Heart right ventricle (tissue), 16 donors: ENCODE results near the gene ZNF502. TPM values are rescaled to one million over a fixed set of nuclear protein-coding genes. Genes with fewer than 3 reads are reported as not detected.

Experiments used
- ATAC-seq, 8 donors: fragments of 200-7000 bp; cut with Tn5 transposase; one replicate each; pipeline ENCODE4 v1.9.1; 2020; ENCODE audit warnings: mild to moderate bottlenecking in 8 of 8, moderate library complexity in 8 of 8, moderate number of reproducible peaks in 1 of 8
- DNase-seq, 2 donors: peaks; one replicate each; pipeline ENCODE4 v3.0.0-alpha.2; 2020
- H3K27ac ChIP-seq, 10 donors: fragments of 200-600 bp; sonication (generic) in 2 of 10; one replicate each; pipeline versions ENCODE4 v1.5.0 to v1.8.0; 2020 to 2022; ENCODE audit warnings: mild to moderate bottlenecking in 3 of 10
- H3K27me3 ChIP-seq, 7 donors: fragments of 200-600 bp; one replicate each; pipeline ENCODE4 v1.8.0; 2021 to 2022; ENCODE audit warnings: mild to moderate bottlenecking in 2 of 7
- H3K36me3 ChIP-seq, 9 donors: fragments of 200-600 bp; sonication (generic) in 1 of 9; one replicate each; pipeline versions ENCODE4 v1.5.0 to v1.8.0; 2020 to 2022; ENCODE audit warnings: mild to moderate bottlenecking in 2 of 9
- H3K4me1 ChIP-seq, 9 donors: fragments of 200-600 bp; sonication (generic) in 1 of 9; one replicate each; pipeline versions ENCODE4 v1.5.0 to v1.8.0; 2020 to 2022; ENCODE audit warnings: mild to moderate bottlenecking in 4 of 9
- H3K4me3 ChIP-seq, 10 donors: fragments of 200-600 bp; sonication (generic) in 2 of 10; one replicate each; pipeline versions ENCODE4 v1.5.0 to v1.8.0; 2020 to 2022; ENCODE audit warnings: mild to moderate bottlenecking in 7 of 10, moderate library complexity in 2 of 10
- H3K9me3 ChIP-seq, 11 donors: fragments of 200-600 bp in 10 of 11; sonication (generic) in 2 of 11; one replicate each; pipeline versions ENCODE4 v1.5.0 to v1.8.0; 2013 to 2022; ENCODE audit warnings: mild to moderate bottlenecking in 2 of 11, control low read depth in 1 of 11, moderate library complexity in 1 of 11
- CTCF ChIP-seq, 9 donors: fragments of 200-600 bp; sonication (generic) in 2 of 9; IDR thresholded peaks; one replicate each; pipeline versions ENCODE4 v1.5.0 to v1.8.0; 2021 to 2022; ENCODE audit warnings: antibody characterized with exemption in 9 of 9, mild to moderate bottlenecking in 5 of 9, moderate library complexity in 1 of 9
- WGBS, 2 donors: extraction: QIAGEN DNeasy Blood & Tissue Kit; methylation state at CpG; one replicate each; pipeline ENCODE4 v1.1.7; 2013; ENCODE audit warnings: inconsistent platforms in 1 of 2; 5-methylcytosine and 5-hydroxymethylcytosine counted together
- intact Hi-C, 10 donors: fragments of 100-400 bp; cut with DNase I; formaldehyde crosslinking; loops; one replicate each; pipeline versions ENCODE4 v1.11.1 to v1.14.2; 2022
- polyA plus RNA-seq, 2 donors: library from polyadenylated mRNA; stranded (reverse); fragments of 200-250 nt; gene quantifications; one replicate each; pipeline ENCODE4 v1.2.3, GENCODE V29; 2013
- total RNA-seq, 10 donors: library from RNA; stranded (reverse); fragmentation: NEBNext Ultra II Directional in 3 of 10; extraction: Animal tissue kit (Norgen Biotek cat#: 25700) in 3 of 10; gene quantifications; one replicate each; pipeline versions ENCODE4 v1.2.1 to v1.2.4, GENCODE V29; 2021 to 2023
- donor health status: Arrhythmogenic right ventricular cardiomyopathy.
- donor health status: ischemic (EF 13 %, LVEDD 7.1; RV severe dilation, severe dysfunction).
- donor health status: healthy with polysubstance abuse.
- donor health status: DM: no; HTN: yes; CAD: no.
- donor health status: DM: no; HTN: no; CAD: no.
- donor health status: ischemic (EF 25% LVEDD 6.9; RV normal size, moderate dysfunction).
- donor health status: ischemic (EF 25% LVEDD 5.7; RV mildly dilated, moderate dysfunction).
- donor health status: healthy.
- donor health status: DM: yes; HTN: yes; CAD: no.
- donor health status: Ischemic cardiomyopathy.
- donor health status: ischemic (EF 35%, LVEDD 5.7; RV mildly dilated, moderate dysfunction).
- donor health status: nonischemic (EF 11% LVEDD 7.7; RV severe dilation, severe dysfunction).
- donor health status: DM: yes; HTN: yes; CAD: no.
- donor health status: PGD.
- donor health status: ischemic (EF 29% LVEDD 5.4; RV normal size, mild dysfunction).
- donor health status: nonischemic (EF 23%, LVEDD 6.1; RV moderate dilation, normal function).

ZNF502 gene
- total and polyA plus RNA-seq, 12 donors: 1.9 to 4.6 (median 3.2) TPM

- DNase-seq (no peak), ATAC-seq (no peak)
- 55 to 75% methylated on average over 2 of the region's 2 CpGs for WGBS, 2 donors
- Histone ChIP-seq H3K4me1 (no peaks in the 10 kb centered on the region), H3K9me3 (peaks cover 0 to 6% (median 0%) of the 10 kb centered on the region in 11 donors), H3K27me3 (no peaks in the 10 kb centered on the region), H3K36me3 (no peaks in the 10 kb centered on the region), H3K27ac (no peak overlapping the region), H3K4me3 (no peak overlapping the region)
- intact Hi-C loops: no loop called here
- no peak for TF ChIP-seq CTCF (IDR thresholded peaks at IDR 0.05)
Measured at GRCh38 chr3:44674211-44674610, 38.2 kb upstream of the ZNF502 start.

GRCh38 chr3:44678480-44679116 is 33.9 kb upstream of the ZNF502 start:
- intact Hi-C loops: no loop called here
- Histone ChIP-seq H3K27ac (no peak overlapping the region), H3K9me3 (peaks cover 0 to 35% (median 0%) of the 10 kb centered on the region in 11 donors), H3K27me3 (no peaks in the 10 kb centered on the region), H3K4me1 (no peaks in the 10 kb centered on the region), H3K4me3 (no peak overlapping the region), H3K36me3 (peaks cover 0 to 5% (median 0%) of the 10 kb centered on the region in 9 donors)
- DNase-seq: no peak
- TF ChIP-seq CTCF (IDR thresholded peaks at IDR 0.05): no peak
- WGBS, 2 donors: 98% methylated on average over 5 of the region's 5 CpGs
- no peak for ATAC-seq

GRCh38 chr3:44680921-44681455 is 31.5 kb upstream of the ZNF502 start:
- no peak for DNase-seq
- ATAC-seq: no peak

More at GRCh38 chr3:44680921-44681455, 31.5 kb upstream of the ZNF502 start:
- H3K27me3 ChIP-seq: peaks cover 0 to 4% (median 0%) of the 10 kb centered on the region in 7 donors
- TF ChIP-seq CTCF (IDR thresholded peaks at IDR 0.05): no peak
- no peak overlapping the region for H3K27ac ChIP-seq
- peaks cover 0 to 13% (median 7%) of the 10 kb centered on the region in 9 donors for H3K4me1 ChIP-seq
- H3K4me3 ChIP-seq: no peak overlapping the region
- H3K36me3 ChIP-seq: peaks cover 0 to 10% (median 0%) of the 10 kb centered on the region in 9 donors
- 97 to 98% methylated on average over 4 of the region's 4 CpGs for WGBS, 2 donors
- H3K9me3 ChIP-seq: peaks cover 0 to 44% (median 3%) of the 10 kb centered on the region in 11 donors
- intact Hi-C loops: loop anchor here in 1 of 10 donors (10.0 kb wide), 1 partner anchor 146 kb away; no protein-coding TSS in a partner anchor
